ENCODE results near the gene BACE1.

BACE1 gene

DNA sequence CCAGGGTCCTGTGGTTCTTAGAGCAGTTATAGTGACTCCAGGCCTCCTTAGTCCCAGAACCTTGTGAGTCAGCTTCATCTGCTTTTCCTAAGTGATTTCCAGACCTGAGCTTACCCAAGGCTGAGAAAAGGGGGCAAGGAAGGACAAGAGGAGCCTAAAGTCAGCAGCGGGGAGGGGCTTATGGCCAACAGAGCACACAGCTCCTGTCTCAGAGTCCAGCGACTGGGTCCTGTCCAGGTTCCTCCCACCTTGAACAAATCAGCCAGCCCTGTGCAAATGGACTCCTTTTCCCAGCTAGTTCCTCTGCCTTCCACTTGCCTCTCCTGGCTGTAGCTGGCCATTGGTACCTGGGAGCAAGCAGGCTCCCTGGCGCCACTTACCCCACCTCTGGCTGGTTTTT lies 10.9 kb downstream of the BACE1 start:
- no peak for DNase-seq

DNA sequence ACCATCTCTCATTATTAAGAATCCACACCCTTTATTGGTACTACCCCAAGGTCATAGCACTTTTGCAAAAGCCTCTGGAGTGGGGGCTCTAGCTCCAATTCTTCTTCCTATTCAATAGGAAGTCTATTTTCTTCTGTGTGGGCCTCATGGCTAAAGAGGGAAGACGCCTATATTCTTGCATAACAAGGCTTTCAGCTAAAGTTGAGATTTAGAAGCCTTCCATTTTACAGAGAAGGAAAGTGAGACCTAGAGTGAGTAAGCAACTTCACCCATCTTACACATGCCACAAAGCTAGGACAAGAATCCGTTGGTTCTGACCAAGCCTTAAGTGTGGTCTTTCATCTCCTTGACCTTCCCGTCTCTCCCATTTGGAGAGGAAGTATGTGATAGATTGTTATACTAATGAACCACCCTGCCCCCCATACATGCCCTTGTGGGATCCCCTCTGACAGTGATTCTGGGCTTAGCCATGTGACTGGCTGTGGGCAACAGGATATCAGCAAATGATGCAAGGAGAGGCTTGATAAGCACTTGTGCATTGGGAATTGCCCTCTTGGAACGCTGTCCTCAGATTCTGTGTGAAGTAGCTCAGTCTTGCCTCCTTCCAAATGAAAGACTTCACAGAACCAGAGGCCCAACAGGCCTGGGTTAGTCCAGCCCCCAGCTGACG lies 12.3 kb downstream of the BACE1 start:
- DNase-seq: no peak

DNA sequence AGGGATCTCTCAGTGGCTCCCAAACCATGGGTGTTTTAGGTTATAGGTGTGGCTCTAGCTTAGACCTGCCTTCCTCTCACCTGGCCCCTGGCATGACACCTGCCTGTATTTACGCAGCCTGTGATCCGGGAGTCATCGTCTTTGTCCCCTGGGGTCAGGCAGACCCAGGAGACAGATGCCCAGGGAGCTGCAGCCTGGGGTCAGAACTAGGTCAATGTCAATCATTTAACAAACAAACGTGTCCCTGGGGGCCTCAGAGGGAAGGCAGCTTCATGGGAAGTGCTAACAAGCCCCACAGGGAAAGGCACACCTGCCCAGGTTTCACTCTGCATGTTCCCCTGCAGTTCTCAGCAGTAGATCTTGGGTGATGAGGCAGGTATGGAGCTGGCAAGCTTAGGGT lies 13.0 kb downstream of the BACE1 start:
- DNase-seq: no peak

DNA sequence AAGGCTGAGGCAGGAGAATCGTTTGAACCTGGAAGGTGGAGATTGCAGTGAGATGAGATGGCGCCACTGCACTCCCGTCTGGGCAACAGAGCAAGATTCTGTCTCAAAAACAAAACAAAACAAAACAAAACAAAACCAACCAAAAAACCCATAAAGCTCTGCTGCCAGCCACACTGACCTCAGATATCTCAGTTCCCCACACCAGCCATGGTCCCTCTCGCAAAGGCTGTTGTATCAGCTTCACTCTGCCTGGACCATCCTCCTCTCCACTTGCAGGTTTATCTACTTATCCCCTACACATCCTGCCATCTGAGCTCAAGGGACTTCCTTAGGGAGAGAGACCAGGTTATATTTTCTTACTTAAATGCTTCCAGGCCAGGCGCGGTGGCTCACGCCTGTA lies 13.8 kb downstream of the BACE1 start:
- no peak for DNase-seq

DNA sequence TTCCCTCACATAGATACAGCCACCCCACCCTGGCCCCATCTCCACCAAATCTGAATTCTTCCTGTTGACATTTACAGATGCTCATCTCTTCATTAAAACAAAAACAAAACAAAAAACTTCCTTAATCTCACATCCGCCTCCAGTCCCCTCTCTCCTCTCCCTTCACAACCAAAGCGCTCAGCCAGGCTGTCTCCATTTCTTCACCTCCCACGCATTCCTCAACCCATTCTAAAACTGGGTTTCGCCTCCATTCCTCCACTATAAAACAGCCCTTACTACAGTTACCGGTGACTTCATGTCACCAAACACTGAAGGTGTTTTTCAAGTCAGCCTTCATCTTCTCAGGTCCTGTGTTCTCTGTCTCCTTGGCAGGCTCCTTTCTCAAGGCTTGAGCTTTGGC lies 15.3 kb downstream of the BACE1 start:
- no peak for DNase-seq

DNA sequence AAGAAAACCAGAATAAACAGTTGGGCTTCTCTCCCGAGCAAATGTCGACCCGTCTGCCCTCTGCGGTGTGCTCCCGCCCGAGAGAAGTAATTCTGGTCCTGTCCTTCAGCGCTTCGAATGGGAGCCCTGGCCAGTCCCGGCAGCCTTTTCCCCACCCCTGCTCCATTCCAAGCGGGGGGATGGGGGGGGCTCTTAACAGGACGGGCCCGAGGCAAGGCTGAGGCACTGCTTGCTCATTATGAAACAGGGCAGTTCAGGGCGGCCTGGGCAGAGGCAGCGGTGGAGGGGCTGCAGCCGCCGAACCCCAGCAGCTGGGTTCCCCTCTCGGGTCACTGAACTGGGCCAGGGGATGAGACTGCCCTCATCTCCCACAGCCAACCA lies 15.8 kb downstream of the BACE1 start:
- no peak for DNase-seq

DNA sequence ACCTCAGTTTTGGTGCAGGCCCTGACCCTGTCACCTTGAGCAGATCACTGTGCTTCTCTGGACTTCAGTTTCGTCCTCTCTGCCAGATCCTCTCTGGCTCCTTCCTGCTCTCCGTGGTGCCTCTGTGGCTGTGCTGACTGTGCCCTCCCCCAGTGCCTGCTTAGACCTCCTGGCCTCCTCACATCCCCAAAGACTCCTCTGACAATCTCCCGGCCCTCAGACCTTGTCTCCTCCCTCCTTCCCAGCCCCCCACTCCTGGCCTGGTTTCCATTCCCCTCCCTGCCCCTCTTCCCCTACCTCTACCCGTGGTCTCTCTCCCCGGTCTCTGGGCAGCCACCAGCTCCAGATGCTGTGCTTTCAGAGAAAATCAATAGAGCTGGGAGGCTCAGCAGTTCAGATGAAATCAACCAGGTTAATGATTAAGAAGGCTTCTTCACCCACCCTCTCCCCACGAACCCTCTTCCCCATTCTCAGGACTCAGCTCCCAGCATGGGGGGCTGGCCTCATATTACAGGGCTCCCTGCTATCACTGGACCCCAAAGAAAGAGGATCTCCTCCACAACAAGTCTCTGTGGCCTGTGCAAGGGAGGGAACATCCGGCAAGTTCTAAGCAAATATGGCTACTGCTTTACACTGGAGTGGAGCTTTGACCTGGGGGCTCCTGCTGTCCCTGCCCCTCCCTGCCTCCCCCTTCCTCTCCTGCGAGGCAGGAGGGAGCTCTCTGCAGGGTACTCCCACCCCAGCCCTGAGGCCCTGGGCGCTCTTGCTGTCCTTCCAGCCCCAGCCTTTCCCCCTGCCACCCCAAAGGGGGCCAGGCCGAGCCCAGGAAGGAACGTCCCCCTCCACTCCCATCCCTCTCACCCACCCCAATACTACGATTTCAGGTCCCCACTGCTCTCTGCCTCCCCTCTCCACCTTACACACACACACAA lies 16.4 kb downstream of the BACE1 start:
- no peak for DNase-seq

DNA sequence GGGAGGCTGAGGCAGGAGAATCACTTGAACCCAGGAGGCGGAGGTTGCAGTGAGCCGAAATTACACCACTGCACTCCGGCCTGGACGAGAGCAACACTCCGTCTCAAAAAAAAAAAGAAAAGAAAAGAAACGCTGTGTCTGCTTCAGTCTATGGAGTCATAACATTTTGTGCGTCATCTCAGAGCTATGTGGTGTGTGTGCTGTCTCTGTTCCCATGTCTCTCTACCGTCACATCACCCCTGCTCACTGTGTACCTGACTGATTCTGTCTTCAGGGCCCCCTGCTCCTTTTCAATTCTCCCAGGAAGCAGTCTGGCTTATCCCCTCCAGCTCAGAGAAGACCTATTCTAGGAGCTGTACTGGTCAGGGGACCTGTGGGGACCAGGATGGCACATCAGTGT lies 17.9 kb downstream of the BACE1 start:
- no peak for DNase-seq

DNA sequence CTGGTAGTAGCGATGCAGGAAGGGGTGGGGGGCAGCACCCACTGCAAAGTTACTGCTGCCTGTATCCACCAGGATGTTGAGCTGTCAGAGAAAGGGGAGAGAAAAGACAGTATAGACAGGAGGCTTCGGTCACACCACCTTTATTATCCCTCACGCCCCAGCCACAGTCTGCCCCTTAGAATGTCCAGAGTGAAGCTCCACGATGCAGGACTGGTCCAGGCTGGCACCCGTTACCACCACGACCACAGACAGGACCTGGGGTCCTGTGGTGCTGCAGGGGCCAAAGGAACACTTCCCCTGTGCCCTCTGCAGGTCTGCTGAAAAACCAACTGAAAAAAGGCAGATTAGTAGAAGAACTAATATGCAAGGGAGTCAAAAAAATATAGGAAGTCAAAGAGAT lies 19.2 kb downstream of the BACE1 start:
- DNase-seq: no peak

DNA sequence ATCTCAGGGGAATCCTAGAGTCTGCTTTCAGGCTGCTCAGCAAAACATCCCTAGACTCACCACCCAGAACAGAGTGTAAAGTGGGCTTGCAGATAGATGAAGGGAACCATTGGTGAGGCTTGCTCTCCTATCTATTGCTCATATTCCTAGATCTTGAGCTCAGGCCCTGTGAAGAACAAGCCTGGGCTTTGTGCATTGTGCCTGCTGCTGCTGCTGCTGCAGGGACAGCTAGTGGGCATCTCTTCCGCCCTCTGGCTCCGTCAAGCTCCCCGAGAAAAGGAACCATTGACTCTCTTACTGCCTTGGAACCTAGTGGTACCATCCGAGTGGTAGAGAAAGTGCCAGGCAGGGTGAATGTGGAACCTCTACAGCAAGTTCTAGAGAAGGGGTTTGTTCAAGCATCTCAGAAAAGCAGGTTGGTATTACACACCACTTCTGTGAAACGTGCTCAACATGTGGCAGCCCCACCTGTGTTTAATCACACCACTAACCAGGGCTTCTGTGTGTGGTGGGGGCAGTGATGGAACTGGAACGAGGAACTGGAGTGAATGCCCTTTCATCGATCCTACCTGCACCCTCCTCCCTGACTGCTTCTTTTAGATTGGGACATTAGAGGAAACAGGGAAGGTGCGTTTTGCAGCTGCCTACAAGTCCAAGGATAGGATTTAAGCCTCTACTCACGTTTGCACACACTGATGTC lies 20.5 kb downstream of the BACE1 start:
- no peak for DNase-seq

DNA sequence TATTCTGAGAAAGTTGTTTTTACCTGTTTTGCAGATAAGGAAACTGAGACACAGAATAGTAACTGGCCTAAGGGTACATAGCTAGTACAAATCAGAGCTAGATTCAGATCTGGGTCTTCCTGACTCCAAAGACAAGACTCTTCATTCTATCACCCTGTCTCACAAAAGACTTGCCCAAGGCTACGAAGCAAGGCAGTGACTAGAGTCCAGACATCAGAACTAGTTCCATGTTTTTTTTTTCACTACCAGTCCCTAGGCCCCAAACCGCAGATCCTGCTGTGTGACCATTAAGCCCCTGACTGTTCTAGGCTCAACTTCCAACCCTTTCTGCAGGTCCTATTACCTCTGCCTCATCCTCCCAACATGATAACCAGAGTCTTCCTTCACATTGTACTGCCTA lies 23.4 kb downstream of the BACE1 start:
- DNase-seq: no peak

DNA sequence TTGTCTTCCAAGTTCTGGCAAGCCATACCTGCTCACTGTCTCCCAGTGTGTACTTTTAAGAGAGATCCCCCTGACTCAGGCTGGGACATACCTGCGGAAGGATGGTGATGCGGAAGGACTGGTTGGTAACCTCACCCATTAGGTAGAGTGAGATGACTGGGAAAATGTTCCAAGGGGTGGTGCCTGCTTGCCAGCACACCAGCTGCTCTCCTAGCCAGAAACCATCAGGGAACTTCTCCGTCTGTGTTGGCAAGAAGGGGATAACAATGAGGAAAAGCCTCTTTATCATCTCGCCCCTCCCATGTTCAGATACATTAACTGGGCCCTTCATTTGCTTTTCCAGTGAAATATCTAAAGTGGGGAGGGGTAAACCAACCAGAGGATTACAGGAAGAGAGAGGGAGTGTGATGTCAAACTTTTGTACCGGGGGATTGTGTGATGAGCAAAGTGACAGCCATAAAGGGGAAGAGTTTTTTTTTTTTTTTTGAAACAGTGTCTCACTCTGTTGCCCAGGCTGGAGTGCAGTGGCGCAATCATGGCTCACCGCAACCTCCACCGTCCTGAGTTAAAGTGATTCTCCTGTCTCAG lies 25.2 kb downstream of the BACE1 start, which contains the start of gene BACE1-AS:
Gene BACE1-AS (plus strand): TSS at position 538 of the 588 bp plus-strand sequence.
- DNase-seq: no peak

DNA sequence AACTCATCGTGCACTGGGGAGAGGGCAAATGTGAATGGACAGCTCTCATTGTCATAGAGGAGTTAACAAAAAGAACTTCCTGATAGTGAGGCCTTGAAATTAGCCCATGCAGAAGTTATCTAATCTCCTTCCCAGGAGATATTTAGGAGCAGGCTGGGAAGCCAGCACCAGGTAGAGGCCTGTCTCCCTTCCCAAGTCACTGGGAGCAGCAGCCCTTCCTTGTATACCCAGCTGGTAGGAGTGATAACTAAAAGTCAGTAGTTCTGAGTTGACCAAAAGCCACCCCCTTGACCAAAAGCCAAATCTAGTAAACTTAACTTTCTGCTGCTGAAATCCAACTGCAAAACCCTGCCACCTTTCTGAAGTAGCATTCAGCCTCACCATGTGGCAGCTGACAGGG lies 26.3 kb downstream of the BACE1 start:
- DNase-seq: no peak

DNA sequence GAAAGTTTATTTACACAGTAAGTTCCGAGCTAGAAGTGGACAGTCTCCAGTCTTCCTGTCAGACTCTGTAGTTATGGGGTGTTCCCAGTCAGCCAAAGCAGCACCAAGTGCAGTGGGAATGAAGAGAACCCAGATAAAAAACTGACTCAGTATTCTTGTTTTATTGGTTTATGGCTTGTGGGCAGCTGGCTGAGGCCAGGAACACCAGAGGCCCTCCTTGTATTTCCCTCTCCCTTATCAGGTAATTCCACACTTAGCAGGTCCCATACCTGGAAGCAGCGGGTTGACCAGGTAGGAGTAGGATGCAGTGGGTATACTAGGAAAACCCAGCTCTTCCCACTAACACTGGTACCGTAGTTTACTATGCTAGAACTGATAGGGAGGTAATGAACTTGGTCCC lies 28.4 kb downstream of the BACE1 start:
- DNase-seq: no peak

DNA sequence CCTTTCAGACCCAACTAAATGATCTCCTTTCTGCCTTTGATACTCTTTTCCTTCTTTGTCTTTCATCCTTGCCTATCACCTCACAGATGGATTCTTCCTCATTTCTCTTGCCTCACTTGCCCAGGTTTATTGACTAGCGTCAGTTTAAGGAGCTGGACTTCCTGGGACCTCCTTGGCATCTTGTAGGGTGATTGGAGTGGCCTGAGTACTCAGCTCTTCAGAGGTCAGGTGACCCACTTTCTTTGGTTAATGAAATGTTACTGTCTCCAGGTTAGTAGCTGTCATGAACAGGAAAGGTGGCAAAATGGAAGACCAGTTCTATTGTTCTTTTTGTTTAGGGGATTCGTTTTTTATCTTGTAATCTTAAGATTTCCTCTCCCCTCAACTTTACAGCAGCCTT lies 29.5 kb downstream of the BACE1 start:
- no peak for DNase-seq

DNA sequence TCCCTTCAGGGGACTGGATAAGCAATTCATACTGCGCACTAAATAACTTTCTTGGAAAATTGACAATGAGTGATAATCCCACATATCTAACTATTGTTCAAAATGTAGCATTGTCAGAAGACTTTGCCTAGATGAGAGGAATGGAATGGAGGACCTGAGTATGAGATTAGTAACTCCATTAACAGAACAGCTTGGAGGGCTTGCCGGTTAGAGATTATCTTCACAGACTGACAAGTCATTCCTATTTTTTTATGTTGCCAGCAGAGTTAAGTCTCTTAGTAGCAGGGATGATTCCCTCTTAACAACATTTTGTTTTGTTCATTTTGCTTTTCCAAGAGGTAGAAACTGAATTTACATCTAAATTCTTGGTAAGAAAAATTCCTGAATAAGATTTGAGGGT lies 32.0 kb downstream of the BACE1 start:
- no peak for DNase-seq

DNA sequence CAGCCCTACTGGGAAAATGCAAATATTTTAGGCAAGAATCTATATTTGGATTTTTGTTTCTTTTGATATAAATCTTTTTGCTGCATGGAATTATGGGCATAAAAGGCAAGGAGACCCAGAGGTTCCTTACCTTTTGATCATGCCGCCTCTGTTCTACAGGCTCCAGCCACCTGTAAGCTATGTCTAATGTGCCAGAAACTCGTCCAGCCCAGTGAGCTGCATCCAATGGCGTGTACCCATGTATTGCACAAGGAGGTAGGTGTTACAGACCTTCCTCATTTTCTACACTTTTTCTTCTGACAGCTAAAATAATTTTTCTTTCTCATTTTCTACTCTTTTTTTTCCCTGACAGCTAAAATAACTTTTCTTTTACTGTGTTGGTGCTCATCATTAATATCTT lies 33.1 kb downstream of the BACE1 start:
- no peak for DNase-seq

DNA sequence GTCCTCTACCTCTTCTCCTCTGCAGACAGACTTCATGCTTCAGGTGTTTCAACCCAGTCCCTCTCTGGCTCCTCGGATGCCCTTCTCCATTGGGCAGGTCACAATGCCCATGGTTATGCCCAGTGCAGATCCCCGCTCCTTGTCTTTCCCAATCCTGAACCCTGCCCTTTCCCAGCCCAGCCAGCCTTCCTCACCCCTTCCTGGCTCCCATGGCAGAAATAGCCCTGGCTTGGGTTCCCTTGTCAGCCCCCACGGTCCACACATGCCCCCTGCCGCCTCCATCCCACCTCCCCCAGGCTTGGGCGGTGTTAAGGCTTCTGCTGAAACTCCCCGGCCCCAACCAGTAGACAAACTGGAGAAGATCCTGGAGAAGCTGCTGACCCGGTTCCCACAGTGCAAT lies 34.2 kb downstream of the BACE1 start:
- DNase-seq: no peak

DNA sequence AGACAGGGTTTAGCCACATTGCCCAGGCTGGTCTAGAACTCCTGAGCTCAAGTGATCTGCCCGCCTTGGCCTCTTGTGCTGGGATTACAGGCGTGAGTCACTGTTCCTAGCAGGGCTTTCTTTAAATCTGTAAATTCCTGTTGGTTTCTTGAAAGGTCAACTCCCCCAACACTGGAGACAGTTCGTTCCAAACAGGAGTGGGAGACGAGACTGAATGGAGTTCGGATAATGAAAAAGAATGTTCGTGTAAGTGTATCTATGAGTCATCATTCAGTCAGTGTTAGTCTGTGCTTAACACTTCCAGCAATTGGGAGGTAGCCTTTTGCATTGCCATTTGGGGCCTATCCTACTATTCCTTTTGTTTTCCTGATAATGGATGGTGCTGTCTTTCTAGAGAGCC lies 34.9 kb downstream of the BACE1 start:
- no peak for DNase-seq

DNA sequence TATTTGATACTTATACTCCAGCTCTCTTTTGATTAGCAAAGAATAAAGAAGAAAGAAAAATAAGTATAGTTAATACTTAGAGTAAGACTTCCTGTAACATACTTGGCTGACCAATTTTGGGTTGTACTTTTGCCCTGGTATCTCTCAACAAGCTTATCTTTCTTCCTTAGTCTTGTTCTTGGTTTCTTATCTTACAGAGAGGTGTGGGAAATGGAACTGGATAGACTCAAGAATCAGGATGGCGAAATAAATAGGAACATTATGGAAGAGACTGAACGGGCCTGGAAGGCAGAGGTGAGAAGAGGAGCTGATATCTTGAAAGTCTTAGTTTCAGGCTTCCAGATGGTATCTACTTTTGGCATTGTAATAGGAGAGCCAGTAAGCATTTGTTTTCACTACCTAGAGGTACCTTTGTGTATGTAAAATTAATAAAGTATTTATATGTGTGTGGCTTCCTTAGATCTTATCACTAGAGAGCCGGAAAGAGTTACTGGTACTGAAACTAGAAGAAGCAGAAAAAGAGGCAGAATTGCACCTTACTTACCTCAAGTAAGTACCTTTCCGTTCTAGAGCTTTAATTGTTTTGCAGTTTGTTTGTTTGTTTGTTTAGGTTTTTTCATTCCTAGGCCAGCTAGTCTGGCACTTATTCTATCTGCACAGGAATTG lies 36.2 kb downstream of the BACE1 start:
- no peak for DNase-seq

DNA sequence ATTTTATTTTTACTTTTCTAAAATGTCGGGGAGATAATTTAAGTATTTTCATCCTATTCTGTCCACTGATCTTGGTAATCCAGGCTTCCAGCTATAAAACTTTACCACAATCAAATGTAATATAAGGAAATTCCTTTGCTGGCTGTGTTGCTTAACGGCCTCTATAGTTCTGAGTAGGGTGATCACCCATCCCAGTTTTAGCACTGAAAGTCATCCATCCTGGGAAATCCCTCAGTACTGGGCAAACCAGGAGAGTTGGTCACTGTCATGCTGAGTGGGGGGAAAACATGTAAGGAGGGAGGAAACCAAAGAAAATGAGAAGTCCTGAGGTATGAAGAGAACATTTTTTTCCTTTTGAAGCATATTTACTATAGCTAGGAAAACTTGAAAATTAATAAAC lies 37.7 kb downstream of the BACE1 start:
- no peak for DNase-seq

DNA sequence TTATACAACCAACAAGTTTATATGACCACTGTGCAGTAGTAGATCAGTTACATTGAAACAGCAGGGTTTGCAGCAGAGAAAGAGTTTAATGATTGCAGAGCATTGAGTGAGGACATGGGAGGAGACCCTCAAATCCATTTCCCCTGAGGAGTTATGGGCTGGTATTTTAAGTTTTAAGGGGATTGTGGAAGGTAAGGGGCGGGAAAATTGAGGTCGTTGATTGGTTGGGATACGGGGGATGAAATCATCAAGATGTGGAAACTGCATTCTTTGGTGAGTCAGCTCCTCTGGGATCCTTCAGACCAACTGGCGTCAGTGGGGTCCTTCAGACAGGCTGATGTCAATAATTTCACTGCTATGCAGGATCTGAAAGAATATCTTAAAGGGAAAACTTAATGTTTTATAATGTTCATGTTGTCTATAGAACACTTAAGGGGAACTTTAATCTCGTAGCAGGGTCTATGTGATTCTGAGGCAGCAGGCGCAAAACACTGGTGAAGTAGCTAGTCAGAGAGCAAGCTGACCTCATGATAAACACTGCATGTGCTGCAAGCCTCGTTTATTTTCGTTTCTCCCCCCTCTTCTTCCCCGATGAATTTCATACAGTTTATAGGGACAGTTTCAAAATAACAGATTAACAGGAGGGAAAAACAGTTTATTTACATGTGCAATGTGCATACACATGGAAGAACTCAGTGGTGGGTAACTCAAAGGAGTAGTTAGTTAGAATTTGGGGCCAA lies 42.3 kb downstream of the BACE1 start:
- no peak for DNase-seq
